ENCODE measurements around the gene ZNF25.

DNA sequence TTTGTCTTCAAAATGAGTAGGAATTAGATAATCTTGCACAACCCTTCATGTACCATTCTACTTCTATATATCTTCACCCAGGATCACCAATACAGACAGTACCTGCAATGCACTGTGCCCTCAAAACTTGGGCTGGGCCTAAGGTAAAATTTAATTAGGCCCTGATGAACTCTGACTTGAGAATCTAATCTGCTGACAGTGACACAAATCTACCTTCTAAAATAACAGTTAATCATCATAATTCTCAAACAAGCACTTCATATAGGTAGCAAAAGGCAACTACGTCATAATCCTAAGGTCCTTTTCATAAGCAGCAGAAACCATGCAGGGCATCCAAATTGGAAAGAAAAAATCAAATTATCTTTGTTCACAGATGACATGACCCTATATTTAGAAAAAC, 4.1 kb downstream of the ZNF25 start:
- TF ChIP-seq POLR2A (IDR thresholded peaks at IDR 0.05) (no peak), CTCF (IDR thresholded peaks at IDR 0.05) (no peak)

Measured in body of pancreas (tissue), 4 donors.